VCaP (cell line): Measurements from ENCODE around the gene KCNA10.

Source experiments
- H3K27ac ChIP-seq: fragments of 450-650 bp; 2 replicates; pipeline ENCODE4 v1.5.1; 2017
- TF ChIP-seq, protein P1 (sequence below): fragments of 450-650 bp; conservative IDR thresholded peaks from 2 replicates; pipeline ENCODE4 v1.5.1; 2017; ENCODE audit warnings: mild to moderate bottlenecking, moderate library complexity

The KCNA10 gene

DNA sequence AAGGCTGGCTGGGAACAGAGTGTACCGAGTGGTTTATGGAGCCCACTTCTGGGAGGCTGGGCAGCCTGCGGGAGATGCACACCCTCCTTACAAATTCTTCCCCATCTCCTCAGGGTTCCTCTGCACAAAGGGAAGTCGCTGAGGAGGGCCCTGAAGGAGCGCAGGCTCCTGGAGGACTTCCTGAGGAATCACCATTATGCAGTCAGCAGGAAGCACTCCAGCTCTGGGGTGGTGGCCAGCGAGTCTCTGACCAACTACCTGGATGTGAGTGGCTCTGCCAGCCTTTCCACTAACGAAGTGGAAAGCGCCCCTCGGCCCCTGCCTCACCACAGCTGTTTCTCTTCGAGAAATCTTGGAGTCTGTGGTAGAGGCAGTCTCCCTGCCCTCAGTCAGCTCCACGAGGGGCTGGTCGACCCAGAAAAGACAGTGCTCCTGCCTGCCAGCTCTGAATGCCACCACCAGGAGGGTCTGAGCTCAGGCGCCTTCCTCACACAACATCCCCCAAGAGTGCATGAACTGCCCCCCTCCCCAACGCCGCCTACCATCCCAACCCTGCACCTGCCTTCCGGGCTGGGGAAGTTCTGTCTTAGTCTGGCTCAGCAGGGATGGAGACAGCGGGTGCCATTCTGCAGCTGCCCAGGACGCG is 36.2 kb downstream of the KCNA10 start:
- no peak overlapping the region for H3K27ac ChIP-seq
- TF ChIP-seq, protein P1, sequence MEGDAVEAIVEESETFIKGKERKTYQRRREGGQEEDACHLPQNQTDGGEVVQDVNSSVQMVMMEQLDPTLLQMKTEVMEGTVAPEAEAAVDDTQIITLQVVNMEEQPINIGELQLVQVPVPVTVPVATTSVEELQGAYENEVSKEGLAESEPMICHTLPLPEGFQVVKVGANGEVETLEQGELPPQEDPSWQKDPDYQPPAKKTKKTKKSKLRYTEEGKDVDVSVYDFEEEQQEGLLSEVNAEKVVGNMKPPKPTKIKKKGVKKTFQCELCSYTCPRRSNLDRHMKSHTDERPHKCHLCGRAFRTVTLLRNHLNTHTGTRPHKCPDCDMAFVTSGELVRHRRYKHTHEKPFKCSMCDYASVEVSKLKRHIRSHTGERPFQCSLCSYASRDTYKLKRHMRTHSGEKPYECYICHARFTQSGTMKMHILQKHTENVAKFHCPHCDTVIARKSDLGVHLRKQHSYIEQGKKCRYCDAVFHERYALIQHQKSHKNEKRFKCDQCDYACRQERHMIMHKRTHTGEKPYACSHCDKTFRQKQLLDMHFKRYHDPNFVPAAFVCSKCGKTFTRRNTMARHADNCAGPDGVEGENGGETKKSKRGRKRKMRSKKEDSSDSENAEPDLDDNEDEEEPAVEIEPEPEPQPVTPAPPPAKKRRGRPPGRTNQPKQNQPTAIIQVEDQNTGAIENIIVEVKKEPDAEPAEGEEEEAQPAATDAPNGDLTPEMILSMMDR, result no peak

DNA sequence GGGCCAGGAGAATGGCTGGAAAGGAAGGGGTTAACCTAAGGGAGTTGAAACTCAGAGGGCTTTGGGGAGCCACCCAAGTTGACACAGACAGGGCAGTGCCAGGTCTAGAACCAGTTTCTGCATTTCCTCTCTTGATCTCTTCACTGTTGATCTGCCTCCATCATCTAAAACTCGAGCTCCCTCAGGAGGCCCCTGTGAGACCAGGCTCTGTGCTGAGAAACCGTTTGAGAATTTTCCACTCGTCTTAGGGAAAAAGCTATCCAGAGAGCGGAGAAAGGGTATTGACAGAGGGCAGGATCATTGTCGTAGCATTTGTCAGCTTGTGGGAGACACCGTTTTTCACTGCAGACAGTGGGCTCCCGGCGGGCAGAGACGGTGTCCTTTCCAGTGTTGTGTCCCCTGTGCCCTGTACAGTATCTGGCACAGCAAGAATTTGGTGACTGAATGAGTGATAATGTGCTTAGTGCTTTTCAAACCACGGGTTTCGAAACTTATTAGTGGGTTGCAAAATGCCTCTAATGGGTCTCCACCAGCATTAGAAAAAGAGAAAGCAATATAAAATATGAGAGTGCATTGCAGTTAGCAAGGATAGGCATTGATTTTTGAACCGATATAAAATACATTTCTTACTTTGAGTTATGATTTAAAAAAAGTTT is 36.9 kb downstream of the KCNA10 start:
- TF ChIP-seq, protein P1, result no peak
- H3K27ac ChIP-seq, result no peak overlapping the region

DNA sequence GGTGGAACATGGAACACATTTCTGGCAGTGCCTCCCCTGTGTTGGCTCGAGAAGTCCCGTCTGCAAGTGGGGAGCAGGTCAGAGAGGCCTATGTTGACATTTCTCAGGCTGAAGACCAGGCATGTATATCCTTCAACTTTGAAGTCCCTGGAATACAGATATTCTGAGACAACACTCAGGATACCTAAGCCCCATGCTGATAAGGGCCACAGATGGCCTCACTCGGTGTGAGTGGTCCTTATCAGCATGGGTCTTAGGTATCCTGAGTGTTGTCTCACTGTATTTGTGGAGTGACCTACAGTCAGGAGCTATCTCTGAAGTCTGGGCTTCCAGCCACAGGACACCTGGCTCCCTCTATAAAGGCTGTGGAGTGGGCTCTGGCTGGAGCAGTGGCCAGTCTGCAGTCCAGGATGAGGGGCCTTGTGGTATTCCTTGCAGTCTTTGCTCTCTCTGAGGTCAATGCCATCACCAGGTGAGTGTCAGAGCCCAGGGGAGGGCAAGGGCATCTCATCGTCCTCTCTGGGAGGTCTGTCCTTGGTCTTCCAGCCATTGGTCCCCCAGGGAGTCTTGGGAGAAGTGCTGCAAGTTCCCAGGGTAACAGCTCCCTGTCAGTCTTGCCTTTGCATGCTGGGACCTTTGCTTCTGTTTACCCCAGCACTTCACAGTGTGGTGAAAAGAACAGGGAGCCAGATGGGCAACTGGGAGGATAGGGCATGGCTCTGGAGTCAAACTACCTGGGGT is 38.4 kb downstream of the KCNA10 start:
- TF ChIP-seq, protein P1, result no peak
- no peak overlapping the region for H3K27ac ChIP-seq

DNA sequence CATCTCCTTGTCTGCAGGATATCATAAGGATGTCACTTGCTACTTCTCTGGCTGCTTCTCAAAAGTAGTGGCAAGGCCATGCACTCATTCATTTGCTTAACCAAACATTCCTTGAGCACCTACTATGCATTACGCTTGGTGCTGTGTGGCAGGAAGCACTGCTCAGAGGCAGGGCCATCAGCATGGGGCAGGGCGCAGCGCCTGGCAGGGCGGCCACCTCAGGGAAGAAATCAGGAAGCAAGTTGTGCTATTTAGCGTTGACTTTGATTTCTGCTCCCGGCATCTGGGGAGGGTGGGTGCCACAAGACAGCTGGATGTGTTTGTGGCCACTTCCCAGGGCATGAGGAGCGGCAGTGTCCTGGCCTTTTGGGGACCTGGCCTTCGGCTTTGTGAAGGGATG is 40.1 kb downstream of the KCNA10 start:
- TF ChIP-seq, protein P1, result no peak
- peak overlapping the region; percentile 41 for H3K27ac ChIP-seq

DNA sequence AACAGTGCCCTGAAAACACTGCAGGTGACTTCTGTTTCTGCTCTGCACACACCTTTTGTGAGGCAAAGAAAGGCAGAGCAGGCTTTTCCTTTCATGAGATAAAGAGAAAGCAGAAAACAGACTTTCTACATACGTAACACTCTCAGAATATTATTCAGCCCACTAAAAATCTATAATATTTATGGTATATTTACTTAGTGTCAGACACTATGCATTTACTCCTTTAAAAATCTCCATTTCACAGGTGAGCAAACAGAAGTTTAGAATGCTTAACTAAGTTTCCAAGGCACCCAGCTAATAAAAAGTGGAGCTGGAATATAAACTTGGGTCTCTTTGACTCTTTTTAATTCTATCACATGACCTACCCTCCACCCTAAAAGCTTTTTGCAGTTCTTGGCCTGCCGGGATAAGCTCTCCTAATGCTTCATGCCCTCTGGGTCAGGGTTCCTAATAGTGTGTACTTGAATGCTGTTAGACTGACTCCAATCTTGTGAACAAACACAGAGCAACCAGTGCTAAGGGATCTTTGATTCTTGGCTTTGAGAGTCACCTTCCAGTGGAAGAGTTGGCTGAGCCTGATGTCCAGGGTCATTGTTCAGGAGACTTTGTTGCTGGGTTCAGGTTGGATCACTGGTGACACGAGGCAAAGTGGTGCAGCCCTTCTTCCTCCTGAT is 40.9 kb downstream of the KCNA10 start:
- TF ChIP-seq, protein P1, result 0 out of 2 replicates have a peak, but pooled peaks have one; percentile 3
- peak overlapping the region; percentile 41 for H3K27ac ChIP-seq

DNA sequence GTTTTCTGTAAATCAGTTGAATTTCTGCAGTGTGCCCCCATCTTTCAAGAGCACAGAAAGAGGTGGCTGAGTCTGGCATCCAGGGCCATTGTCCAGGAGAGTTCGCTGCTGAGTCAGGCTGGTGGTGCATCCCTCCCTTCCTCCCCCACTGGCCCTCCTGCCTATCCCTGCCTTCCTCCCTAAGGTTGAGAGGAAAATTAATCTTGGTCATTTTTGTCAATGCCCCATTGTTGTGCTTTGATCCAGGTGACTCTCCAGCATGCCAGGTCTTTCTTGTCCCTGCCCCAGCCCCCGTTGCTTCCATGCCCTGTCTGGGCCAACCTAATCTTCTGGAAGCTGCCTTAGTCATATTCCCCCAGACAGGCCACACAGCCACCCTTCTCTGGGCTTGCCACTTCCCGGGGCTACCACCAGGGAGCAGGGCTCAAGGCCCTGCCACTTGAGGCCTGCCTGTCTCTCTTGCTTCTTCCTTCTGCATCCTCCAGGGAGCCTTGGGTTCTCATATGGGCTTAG is 41.5 kb downstream of the KCNA10 start:
- TF ChIP-seq, protein P1, result peak; percentile 29; the same call in 1 of the 2 replicates
- H3K27ac ChIP-seq, result peak overlapping the region; percentile 41
